Esophagus muscularis mucosa (tissue), 4 donors: Measurements from ENCODE around the gene URM1.

Experiments
- EP300 ChIP-seq: sonication (generic); formaldehyde crosslinking; IDR thresholded peaks from one replicate; pipeline ENCODE4 v1.6.1; 2017; ENCODE audit warnings: antibody characterized with exemption
- POLR2A ChIP-seq: fragments of 450-650 bp; IDR thresholded peaks from one replicate; pipeline ENCODE4 v1.6.1; 2017; ENCODE audit warnings: antibody characterized with exemption, moderate library complexity, mild to moderate bottlenecking, low read depth
- POLR2AphosphoS5 ChIP-seq, 2 donors: sonication (generic); formaldehyde crosslinking; IDR thresholded peaks; one replicate each; pipeline ENCODE4 v1.6.1; 2017; ENCODE audit warnings: antibody characterized with exemption in 2 of 2
- TF ChIP-seq, protein P1 (sequence below), 3 experiments: fragments of 200-600 bp in 2 of 3; fragments of 450-650 bp in 1 of 3; sonication (generic) in 2 of 3; IDR thresholded peaks; one replicate each; pipeline ENCODE4 v1.5.1; 2017 to 2019; ENCODE audit warnings: antibody characterized with exemption in 3 of 3, mild to moderate bottlenecking in 2 of 3, moderate library complexity in 1 of 3

DNA sequence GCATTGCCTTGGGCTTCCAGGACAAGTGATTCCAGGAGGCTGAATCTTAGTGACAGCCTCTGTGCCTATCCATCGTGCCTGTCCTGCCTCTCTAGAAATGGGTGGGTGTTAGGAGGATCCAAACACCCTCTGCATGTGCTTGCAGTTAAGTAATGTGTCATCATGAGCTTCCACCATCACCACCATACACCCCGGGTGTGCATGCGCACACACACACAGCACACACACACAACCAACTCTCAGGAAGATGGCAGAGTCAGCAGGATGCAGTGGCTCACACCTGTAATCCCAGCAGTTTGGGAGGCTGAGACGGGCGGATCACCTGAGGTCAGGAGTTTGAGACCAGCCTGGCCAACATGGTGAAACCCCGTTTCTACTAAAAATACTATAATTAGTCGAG is 26.7 kb downstream of the URM1 start:
- TF ChIP-seq, protein P1, sequence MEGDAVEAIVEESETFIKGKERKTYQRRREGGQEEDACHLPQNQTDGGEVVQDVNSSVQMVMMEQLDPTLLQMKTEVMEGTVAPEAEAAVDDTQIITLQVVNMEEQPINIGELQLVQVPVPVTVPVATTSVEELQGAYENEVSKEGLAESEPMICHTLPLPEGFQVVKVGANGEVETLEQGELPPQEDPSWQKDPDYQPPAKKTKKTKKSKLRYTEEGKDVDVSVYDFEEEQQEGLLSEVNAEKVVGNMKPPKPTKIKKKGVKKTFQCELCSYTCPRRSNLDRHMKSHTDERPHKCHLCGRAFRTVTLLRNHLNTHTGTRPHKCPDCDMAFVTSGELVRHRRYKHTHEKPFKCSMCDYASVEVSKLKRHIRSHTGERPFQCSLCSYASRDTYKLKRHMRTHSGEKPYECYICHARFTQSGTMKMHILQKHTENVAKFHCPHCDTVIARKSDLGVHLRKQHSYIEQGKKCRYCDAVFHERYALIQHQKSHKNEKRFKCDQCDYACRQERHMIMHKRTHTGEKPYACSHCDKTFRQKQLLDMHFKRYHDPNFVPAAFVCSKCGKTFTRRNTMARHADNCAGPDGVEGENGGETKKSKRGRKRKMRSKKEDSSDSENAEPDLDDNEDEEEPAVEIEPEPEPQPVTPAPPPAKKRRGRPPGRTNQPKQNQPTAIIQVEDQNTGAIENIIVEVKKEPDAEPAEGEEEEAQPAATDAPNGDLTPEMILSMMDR (IDR thresholded peaks at IDR 0.05): no peak
- TF ChIP-seq EP300 (no peak), POLR2A (no peak), POLR2AphosphoS5 (IDR thresholded peaks at IDR 0.05) (no peak)
